Measurements from ENCODE around the gene IGFLR1. TPM values are rescaled to one million over a fixed set of nuclear protein-coding genes. Genes with fewer than 3 reads are reported as not detected.

IGFLR1 gene
- total and polyA plus RNA-seq, 9 of the 15 experiments (the other 6 are each of a cell fraction or from before 2014, with no cell fraction given), result 1.0 to 14.3 (median 4.6) TPM

DNA sequence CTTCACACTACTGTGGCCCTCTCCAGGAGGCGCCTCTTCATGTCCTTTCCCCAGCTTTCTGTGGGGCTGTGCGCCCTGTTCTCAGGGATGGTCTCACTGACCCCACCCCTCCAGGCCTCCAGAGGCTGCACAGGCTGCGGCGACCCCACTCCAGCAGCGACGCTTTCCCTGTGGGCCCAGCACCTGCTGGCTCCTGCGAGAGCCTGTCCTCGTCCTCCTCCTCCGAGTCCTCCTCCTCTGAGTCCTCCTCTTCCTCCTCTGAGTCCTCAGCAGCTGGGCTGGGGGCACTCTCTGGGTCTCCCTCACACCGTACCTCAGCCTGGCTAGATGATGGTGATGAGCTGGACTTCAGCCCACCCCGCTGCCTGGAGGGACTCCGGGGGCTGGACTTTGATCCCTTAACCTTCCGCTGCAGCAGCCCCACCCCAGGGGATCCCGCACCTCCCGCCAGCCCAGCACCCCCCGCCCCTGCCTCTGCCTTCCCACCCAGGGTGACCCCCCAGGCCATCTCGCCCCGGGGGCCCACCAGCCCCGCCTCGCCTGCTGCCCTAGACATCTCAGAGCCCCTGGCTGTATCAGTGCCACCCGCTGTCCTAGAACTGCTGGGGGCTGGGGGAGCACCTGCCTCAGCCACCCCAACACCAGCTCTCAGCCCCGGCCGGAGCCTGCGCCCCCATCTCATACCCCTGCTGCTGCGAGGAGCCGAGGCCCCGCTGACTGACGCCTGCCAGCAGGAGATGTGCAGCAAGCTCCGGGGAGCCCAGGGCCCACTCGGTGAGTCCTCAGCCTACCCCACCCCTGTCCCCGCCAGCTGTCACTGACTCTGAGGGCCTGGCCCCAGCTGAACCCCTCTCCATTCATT is 44.3 kb upstream of the IGFLR1 start:
- WGBS (ENCODE audit: insufficient coverage, low coverage, missing lambda C conversion rate), result 74% methylated on average over 22 of the region's 31 CpGs
- ChIA-PET POLR2A (interaction anchor here (0.5 kb wide), 1 partner anchor 38 kb away, joined by 4 read pairs; the partner anchor contains the start of gene LIN37), CTCF (ENCODE audit: low intra/inter-chr PET ratio) (no interaction called here)
- H3K9me3 ChIP-seq (replicated peaks; ENCODE audit: control insufficient read depth, insufficient read depth, low read depth, low read length), result no peaks in the 10 kb centered on the region
- FAIRE-seq (no peak), DNase-seq (ENCODE audit: extremely low read depth in 1 of 4, low spot score in 3 of 4) (no peak), ATAC-seq (no peak)
- H3K36me3 ChIP-seq (ENCODE audit: control insufficient read depth, insufficient read depth, low read length), result peaks cover 6% of the 10 kb centered on the region; the same call in 1 of the 3 replicates
- TF ChIP-seq RBM14 (IDR thresholded peaks at IDR 0.05; ENCODE audit: borderline replicate concordance, insufficient read depth, low read depth, low read length) (no peak), ZNF263 (CRISPR knock-in tag; IDR thresholded peaks at IDR 0.05; ENCODE audit: borderline replicate concordance) (peak; percentile 79), RBFOX2 (IDR thresholded peaks at IDR 0.05; ENCODE audit: low read depth, low read length) (0 out of 2 replicates have a peak, but pooled peaks have one; percentile 18), CREM (IDR thresholded peaks at IDR 0.05; ENCODE audit: low read depth) (no peak)
- BruUV-seq (replicated peaks), result no TSS peak
- H3K9me1 ChIP-seq (ENCODE audit: control insufficient read depth, insufficient read depth, low read length), result no peaks in the 10 kb centered on the region
- H3K4me2 ChIP-seq (ENCODE audit: insufficient read depth, low read length), result no peak overlapping the region
- no peaks in the 10 kb centered on the region for H3K79me2 ChIP-seq (ENCODE audit: control insufficient read depth, insufficient read depth, low read length)
- no peaks in the 10 kb centered on the region for H3K27me3 ChIP-seq (ENCODE audit: control insufficient read depth in 2 of 2, insufficient read depth in 2 of 2, low read length in 2 of 2)
- intact Hi-C loops (cut with micrococcal nuclease) (no loop called here), in situ Hi-C loops (cut with MboI) (no loop called here)
- H3K4me3 ChIP-seq, result no peak overlapping the region
- H2AFZ ChIP-seq (ENCODE audit: low read depth, low read length), result no peak overlapping the region
- peaks cover 0 to 50% of the 10 kb centered on the region in 2 experiments; a peak in 2 of 5 replicates for H3K4me1 ChIP-seq (replicated peaks in 1 of 2; ENCODE audit: control insufficient read depth in 2 of 2, insufficient read depth in 2 of 2, low read length in 2 of 2)
- H3K9ac ChIP-seq (ENCODE audit: insufficient read depth in 1 of 2, low read depth in 2 of 2, low read length in 2 of 2), result peak overlapping the region in 1 of 2 experiments; percentile 13; a peak in 1 of 4 replicates
- no peak overlapping the region for H3K27ac ChIP-seq (ENCODE audit: extremely low read depth, low read depth, low read length)
- H4K20me1 ChIP-seq (replicated peaks; ENCODE audit: control insufficient read depth, insufficient read depth, low read length), result no peaks in the 10 kb centered on the region

DNA sequence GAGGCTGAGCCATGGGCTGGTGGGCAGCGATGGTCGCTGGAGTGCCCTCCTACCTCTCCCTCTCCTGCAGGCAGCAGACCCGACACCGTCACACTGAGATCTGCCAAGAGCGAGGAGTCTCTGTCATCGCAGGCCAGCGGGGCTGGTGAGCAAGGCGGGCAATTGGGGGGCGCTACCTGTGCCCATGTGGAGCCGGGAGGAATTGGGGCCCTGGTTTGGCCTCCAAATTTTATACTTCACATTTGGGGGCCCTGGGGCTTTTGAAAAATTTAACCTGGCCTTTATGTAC is 43.0 kb upstream of the IGFLR1 start:
- ChIA-PET POLR2A (interaction anchor here (0.6 kb wide), 1 partner anchor 90 kb away, joined by 3 read pairs; no protein-coding TSS in a partner anchor), CTCF (ENCODE audit: low intra/inter-chr PET ratio) (no interaction called here)
- Histone ChIP-seq H4K20me1 (replicated peaks; ENCODE audit: control insufficient read depth, insufficient read depth, low read length) (no peaks in the 10 kb centered on the region), H3K36me3 (ENCODE audit: control insufficient read depth, insufficient read depth, low read length) (peaks cover 7% of the 10 kb centered on the region; the same call in 1 of the 3 replicates), H3K27me3 (ENCODE audit: control insufficient read depth in 2 of 2, insufficient read depth in 2 of 2, low read length in 2 of 2) (no peaks in the 10 kb centered on the region), H3K4me1 (replicated peaks in 1 of 2; ENCODE audit: control insufficient read depth in 2 of 2, insufficient read depth in 2 of 2, low read length in 2 of 2) (peaks cover 0 to 41% of the 10 kb centered on the region in 2 experiments; a peak in 1 of 5 replicates), H3K4me2 (ENCODE audit: insufficient read depth, low read length) (no peak overlapping the region), H3K9me3 (replicated peaks; ENCODE audit: control insufficient read depth, insufficient read depth, low read depth, low read length) (no peaks in the 10 kb centered on the region), H3K79me2 (ENCODE audit: control insufficient read depth, insufficient read depth, low read length) (no peaks in the 10 kb centered on the region), H2AFZ (ENCODE audit: low read depth, low read length) (no peak overlapping the region), H3K4me3 (no peak overlapping the region), H3K9ac (ENCODE audit: insufficient read depth in 1 of 2, low read depth in 2 of 2, low read length in 2 of 2) (no peak overlapping the region), H3K27ac (ENCODE audit: extremely low read depth, low read depth, low read length) (no peak overlapping the region), H3K9me1 (ENCODE audit: control insufficient read depth, insufficient read depth, low read length) (no peaks in the 10 kb centered on the region)
- ATAC-seq (no peak), FAIRE-seq (no peak), DNase-seq (ENCODE audit: extremely low read depth in 1 of 4, low spot score in 3 of 4) (no peak)
- intact Hi-C loops (cut with micrococcal nuclease) (no loop called here), in situ Hi-C loops (cut with MboI) (no loop called here)
- TF ChIP-seq FOXP1 (CRISPR knock-in tag; IDR thresholded peaks at IDR 0.05), result no peak
- no peak for TF ChIP-seq TAF1 (IDR thresholded peaks at IDR 0.05; ENCODE audit: control insufficient read depth, extremely low read depth, insufficient read depth, low read length, severe bottlenecking)
- peak; percentile 2; the same call in 1 of the 2 replicates for TF ChIP-seq RBFOX2 (IDR thresholded peaks at IDR 0.05; ENCODE audit: low read depth, low read length)
- 86% methylated on average over 7 of the region's 10 CpGs for WGBS (ENCODE audit: insufficient coverage, low coverage, missing lambda C conversion rate)
- BruUV-seq (replicated peaks), result no TSS peak
